GM19328 (cell line): ENCODE results near the gene PLA2G2D.

Experiments
- ATAC-seq: cut with Tn5 transposase; IDR thresholded peaks from one replicate; pipeline ENCODE4 v1.9.1; 2021; ENCODE audit warnings: mild to moderate bottlenecking, moderate library complexity; ENCODE audit not compliant: unreplicated experiment

Gene PLA2G2D

GRCh38 chr1:20070357-20070756 is 49.0 kb downstream of the PLA2G2D start:
- no peak for ATAC-seq

GRCh38 chr1:20069874-20070273 is 49.5 kb downstream of the PLA2G2D start, which contains the start of gene PLA2G5:
PLA2G5 (plus strand) TSS chr1:20070194; CDS start chr1:20084831, 14,637 bp downstream.
- ATAC-seq, result no peak

- no peak for ATAC-seq
Measured at GRCh38 chr1:20068722-20069121, 50.6 kb downstream of the PLA2G2D start.

GRCh38 chr1:20063861-20064292 is 55.5 kb downstream of the PLA2G2D start:
- ATAC-seq, result no peak
